Ovary (tissue), 3 donors: ENCODE measurements around the gene ZNF710.

Experiments used
- CTCF ChIP-seq, 3 donors: fragments of 450-650 bp in 2 of 3; fragments of 200-600 bp in 1 of 3; IDR thresholded peaks; one replicate each; pipeline versions ENCODE4 v1.5.1 to v1.8.0; 2016 to 2022; ENCODE audit warnings: antibody characterized with exemption in 3 of 3, mild to moderate bottlenecking in 1 of 3
- EP300 ChIP-seq: sonication (generic); formaldehyde crosslinking; IDR thresholded peaks from one replicate; pipeline ENCODE4 v1.6.1; 2017; ENCODE audit warnings: antibody characterized with exemption
- POLR2A ChIP-seq: fragments of 450-650 bp; IDR thresholded peaks from one replicate; pipeline ENCODE4 v1.6.1; 2017; ENCODE audit warnings: antibody characterized with exemption, mild to moderate bottlenecking, moderate library complexity
- donor health status: DM: no; HTN: no; CAD: no.

- TF ChIP-seq CTCF (IDR thresholded peaks at IDR 0.05): no peak
- no peak for TF ChIP-seq EP300
- TF ChIP-seq POLR2A: no peak
Measured at GRCh38 chr15:90083954-90084607, 83.0 kb downstream of the ZNF710 start.
